Measurements from ENCODE around the gene OR13C8.

GRCh38 chr9:104539275-104539674 lies 29.7 kb upstream of the OR13C8 start:
- TF ChIP-seq POLR2A (IDR thresholded peaks at IDR 0.05; ENCODE audit: low read length): no peak
- no peak for TF ChIP-seq GATA1 (IDR thresholded peaks at IDR 0.05; ENCODE audit: low read depth, low read length)

Data from erythroblast (primary cell).